GM19455 (cell line): ENCODE measurements around the gene SPEG.
A peak's percentile ranks its signal among the peaks of the same experiment; 100 is the strongest.

Experiments used
- ATAC-seq: cut with Tn5 transposase; IDR thresholded peaks from one replicate; pipeline ENCODE4 v1.9.1; 2021; ENCODE audit not compliant: unreplicated experiment

Gene SPEG

GRCh38 chr2:219475278-219475677 is 40.6 kb downstream of the SPEG start:
- ATAC-seq, result no peak

- peak; percentile 57 for ATAC-seq
Measured at GRCh38 chr2:219475697-219476651, 41.3 kb downstream of the SPEG start.

GRCh38 chr2:219476652-219477151 is 42.1 kb downstream of the SPEG start:
- no peak for ATAC-seq

- ATAC-seq, result no peak
Measured at GRCh38 chr2:219477179-219477578, 42.5 kb downstream of the SPEG start.

- no peak for ATAC-seq
Measured at GRCh38 chr2:219477815-219478214, 43.2 kb downstream of the SPEG start.

- ATAC-seq, result no peak
Measured at GRCh38 chr2:219478916-219479315, 44.3 kb downstream of the SPEG start.

- no peak for ATAC-seq
Measured at GRCh38 chr2:219480004-219480403, 45.4 kb downstream of the SPEG start.

GRCh38 chr2:219482674-219483405 is 48.2 kb downstream of the SPEG start:
- ATAC-seq, result no peak

- no peak for ATAC-seq
Measured at GRCh38 chr2:219483451-219484342, 49.1 kb downstream of the SPEG start.

GRCh38 chr2:219484343-219485200 is 49.9 kb downstream of the SPEG start:
- ATAC-seq, result no peak

- ATAC-seq, result no peak
Measured at GRCh38 chr2:219485201-219485580, 50.5 kb downstream of the SPEG start.

- ATAC-seq, result no peak
Measured at GRCh38 chr2:219486380-219486959, 51.8 kb downstream of the SPEG start.

- no peak for ATAC-seq
Measured at GRCh38 chr2:219488149-219488843, 53.7 kb downstream of the SPEG start.

GRCh38 chr2:219488844-219489194 is 54.2 kb downstream of the SPEG start:
- ATAC-seq, result no peak

- ATAC-seq, result no peak
Measured at GRCh38 chr2:219489315-219489714, 54.7 kb downstream of the SPEG start.

- no peak for ATAC-seq
Measured at GRCh38 chr2:219490186-219490585, 55.5 kb downstream of the SPEG start.

GRCh38 chr2:219490600-219491130 is 56.0 kb downstream of the SPEG start:
- no peak for ATAC-seq

- no peak for ATAC-seq
Measured at GRCh38 chr2:219491278-219491963, 56.8 kb downstream of the SPEG start.
